HCT116 (cell line): Measurements from ENCODE around the gene GSTA2. TPM values are rescaled to one million over a fixed set of nuclear protein-coding genes. Genes with fewer than 3 reads are reported as not detected.
"Not testable (repeated sequence)": the region's sequence is repeated elsewhere in the genome, so short reads cannot be mapped to it uniquely, and the experiment has no call there.

Experiments used
- ATAC-seq: fragments of 200-7000 bp; cut with Tn5 transposase; 2 replicates; pipeline ENCODE4 v1.9.1; 2020; ENCODE audit warnings: mild to moderate bottlenecking, moderate library complexity
- Bru-seq: library from RNA; stranded (reverse); fragments of 400-500 nt; gene quantifications from one replicate; lab custom pipeline; 2021; lab: Mats Ljungman, UMichigan
- BruChase-seq, 2 experiments: library from RNA; stranded (reverse); fragments of 400-500 nt; gene quantifications; one replicate each; lab custom pipeline; 2021; lab: Mats Ljungman, UMichigan
- BruUV-seq: library from RNA; stranded (reverse); fragments of 400-500 nt; replicated peaks from 2 replicates; lab custom pipeline; 2021; lab: Mats Ljungman, UMichigan
- CTCF ChIA-PET: fragments of 300-600 bp; sonication (Branson Sonifier 250); formaldehyde crosslinking; loops from one replicate; lab custom pipeline; 2021; ENCODE audit warnings: antibody characterized with exemption; lab: Charles Lee
- POLR2A ChIA-PET: fragments of 300-600, 350-600 bp; sonication (Branson Sonifier 250); formaldehyde crosslinking; loops from one replicate; lab custom pipeline; 2021; ENCODE audit warnings: antibody characterized with exemption; lab: Charles Lee
- RAD21 ChIA-PET, 2 experiments: fragments of 300-600 bp; sonication (Branson Sonifier 250); formaldehyde crosslinking; loops; one replicate each; lab custom pipeline; 2023; ENCODE audit warnings: low total read pairs in 2 of 2; ENCODE audit not compliant: uncharacterized antibody in 2 of 2, unreplicated experiment in 2 of 2, low non-redundant PET in 1 of 2; lab: Charles Lee
- DNase-seq: peaks from one replicate; pipeline ENCODE4 v3.0.0-alpha.2; 2010; ENCODE audit warnings: low read depth, low spot score
- H2AFZ ChIP-seq: fragments of 200-600 bp; shearing (Covaris generic), sonication (generic); 2 replicates; pipeline ENCODE4 v1.6.1; 2017; ENCODE audit warnings: low read depth, mixed run types, mixed read lengths, antibody characterized with exemption, low read length; ENCODE audit not compliant: poor library complexity, severe bottlenecking
- H3K27ac ChIP-seq: 2 replicates; pipeline ENCODE4 v1.5.1; 2012; ENCODE audit warnings: low read depth, low read length
- H3K27me3 ChIP-seq: fragments of 200-600 bp; sonication (generic); 2 replicates; pipeline ENCODE4 v1.6.1; 2016; ENCODE audit warnings: mixed run types, low read length, mixed read lengths; ENCODE audit not compliant: insufficient read depth
- H3K36me3 ChIP-seq, 2 experiments: fragments of 200-500 bp in 1 of 2; fragments of 200-600 bp in 1 of 2; sonication (Bioruptor generic) in 1 of 2; sonication (generic) in 1 of 2; 2 replicates each; pipeline versions ENCODE4 v1.5.1 to v1.6.1; 2014 to 2016; ENCODE audit warnings: low read length in 2 of 2, inconsistent platforms in 1 of 2, mixed read lengths in 1 of 2, mixed run types in 1 of 2; ENCODE audit not compliant: insufficient read depth in 2 of 2, control insufficient read depth in 1 of 2
- H3K4me1 ChIP-seq, 2 experiments: fragments of 200-600 bp in 1 of 2; sonication (generic) in 1 of 2; 2 replicates each; pipeline versions ENCODE4 v1.5.1 to v1.6.1; 2012 to 2017; ENCODE audit warnings: low read length in 2 of 2, inconsistent platforms in 1 of 2, mild to moderate bottlenecking in 1 of 2, mixed read lengths in 1 of 2, mixed run types in 1 of 2, moderate library complexity in 1 of 2; ENCODE audit not compliant: insufficient read depth in 2 of 2, control insufficient read depth in 1 of 2
- H3K4me2 ChIP-seq: fragments of 200-600 bp; sonication (generic); 2 replicates; pipeline ENCODE4 v1.6.1; 2017; ENCODE audit warnings: mixed run types, low read length, mixed read lengths
- H3K4me3 ChIP-seq, 2 experiments: fragments of 200-600 bp in 1 of 2; sonication (generic) in 1 of 2; replicated peaks in 1 of 2; 2 replicates each; pipeline ENCODE4 v1.5.1; 2011 to 2016; ENCODE audit warnings: low read length in 2 of 2, control low read depth in 1 of 2, low read depth in 1 of 2, mild to moderate bottlenecking in 1 of 2, mixed read lengths in 1 of 2, mixed run types in 1 of 2
- H3K79me2 ChIP-seq: fragments of 200-600 bp; sonication (generic); 2 replicates; pipeline ENCODE4 v1.6.1; 2017; ENCODE audit warnings: mild to moderate bottlenecking, mixed run types, low read length, moderate library complexity, mixed read lengths; ENCODE audit not compliant: insufficient read depth
- H3K9ac ChIP-seq: fragments of 200-600 bp; sonication (generic); 2 replicates; pipeline ENCODE4 v1.6.1; 2016; ENCODE audit warnings: low read length, mixed read lengths
- H3K9me2 ChIP-seq: fragments of 200-600 bp; sonication (generic), shearing (Covaris generic); 2 replicates; pipeline ENCODE4 v1.6.1; 2017; ENCODE audit warnings: mixed run types, mild to moderate bottlenecking, moderate library complexity; ENCODE audit not compliant: insufficient read depth
- H3K9me3 ChIP-seq, 2 experiments: fragments of 200-500 bp in 1 of 2; fragments of 200-600 bp in 1 of 2; sonication (Bioruptor generic) in 1 of 2; sonication (generic) in 1 of 2; 2 replicates each; pipeline ENCODE4 v1.6.1; 2014 to 2017; ENCODE audit warnings: low read length in 2 of 2, mixed read lengths in 2 of 2, inconsistent platforms in 1 of 2, low read depth in 1 of 2, mild to moderate bottlenecking in 1 of 2, mixed run types in 1 of 2, moderate library complexity in 1 of 2; ENCODE audit not compliant: control insufficient read depth in 1 of 2, insufficient read depth in 1 of 2
- H4K20me1 ChIP-seq: fragments of 200-600 bp; sonication (generic), shearing (Covaris generic); 2 replicates; pipeline ENCODE4 v1.6.1; 2017; ENCODE audit warnings: mixed run types, mild to moderate bottlenecking, moderate library complexity; ENCODE audit not compliant: insufficient read depth
- RAD21 ChIP-seq: IDR thresholded peaks from 2 replicates; pipeline ENCODE4 v1.6.1; 2012; ENCODE audit warnings: low read depth, mild to moderate bottlenecking
- intact Hi-C: fragments of 100-400 bp; cut with micrococcal nuclease; formaldehyde crosslinking; loops from 2 replicates; pipeline ENCODE4 v1.10.0; 2022
- long read RNA-seq: library from polyadenylated mRNA; unstranded; transcript quantifications from one replicate; pipeline ENCODE4 v2.0.0, GENCODE V29; 2021; ENCODE audit not compliant: unreplicated experiment
- polyA plus RNA-seq: library from polyadenylated mRNA; unstranded; fragments of >200 nt; gene quantifications from 2 replicates; pipeline ENCODE4 v1.2.1, GENCODE V29; 2012; ENCODE audit warnings: missing spikeins
- total RNA-seq: library from RNA; stranded (reverse); gene quantifications from one replicate; pipeline ENCODE4 v1.2.1, GENCODE V29; 2021; ENCODE audit not compliant: unreplicated experiment
- TF ChIP-seq, protein P1 (sequence below), 3 experiments: fragments of 200-600 bp in 1 of 3; sonication (generic) in 1 of 3; IDR thresholded peaks in 2 of 3; conservative IDR thresholded peaks in 1 of 3; 2 replicates each; pipeline ENCODE4 v1.5.1; 2012 to 2017; ENCODE audit warnings: low read depth in 2 of 3, low read length in 2 of 3, antibody characterized with exemption in 1 of 3, borderline replicate concordance in 1 of 3, control low read depth in 1 of 3, mild to moderate bottlenecking in 1 of 3, mixed read lengths in 1 of 3, mixed run types in 1 of 3, moderate library complexity in 1 of 3; ENCODE audit not compliant: insufficient read depth in 1 of 3

Gene GSTA2
- not detected for total RNA-seq
- polyA plus RNA-seq, result not detected in 2 replicates
- Bru-seq, nascent RNA, result percentile 9 among the genes with signal in this experiment
- BruChase-seq, experiment 1, labeled RNA remaining after a 6-hour chase, result not detected
- not detected for BruChase-seq, experiment 2, labeled RNA remaining after a 2-hour chase
- long read RNA-seq, result 0 reads

DNA sequence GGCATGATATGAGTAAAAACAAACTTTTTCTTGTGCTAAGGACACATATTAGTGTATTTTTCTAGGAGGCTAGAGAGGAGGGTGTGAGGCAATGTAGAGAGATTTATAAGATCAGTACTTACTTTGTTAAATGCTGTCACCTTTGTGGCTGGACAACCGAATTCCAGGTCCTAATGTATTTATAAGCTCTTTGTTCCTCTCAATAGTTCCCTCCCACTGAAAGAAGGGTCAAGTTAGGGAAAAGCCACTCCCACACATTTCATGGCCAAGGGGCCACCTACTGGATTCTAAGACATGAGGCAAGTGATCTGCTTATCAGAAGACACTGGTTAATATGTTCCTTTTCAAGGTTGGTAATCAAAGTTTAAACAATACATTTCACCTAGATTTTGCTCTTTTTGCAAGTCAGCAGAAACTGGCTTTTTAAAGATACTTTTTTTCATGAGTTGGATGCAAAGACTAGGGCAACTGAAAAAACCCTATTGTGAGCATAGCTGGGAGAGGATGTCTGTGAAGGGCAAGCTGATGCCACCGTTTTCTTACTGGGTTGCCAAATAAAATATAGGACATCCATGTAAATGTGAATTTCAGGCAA, at the start of gene GSTA2:
TSS of gene GSTA2 (minus strand) at position 154 of the 595 bp plus-strand sequence. CDS start 5,528 bp downstream, outside the sequence.
- intact Hi-C loops, H2AFZ ChIP-seq, H3K9me3 ChIP-seq, H4K20me1 ChIP-seq, H3K36me3 ChIP-seq, H3K79me2 ChIP-seq, H3K9me2 ChIP-seq, BruUV-seq, H3K9ac ChIP-seq, H3K4me1 ChIP-seq, H3K4me2 ChIP-seq, H3K4me3 ChIP-seq, H3K27ac ChIP-seq, H3K27me3 ChIP-seq: not testable (repeated sequence)
- ChIA-PET POLR2A (interaction anchor here (0.6 kb wide), 1 partner anchor 41 kb away, joined by 3 read pairs; the partner anchor contains the start of gene GSTA1), CTCF (interaction anchor here (0.6 kb wide), 1 partner anchor 40 kb away, joined by 9 read pairs; the partner anchor contains the start of gene GSTA1), RAD21 (interaction anchor here in 1 of 2 experiments (0.6 kb wide), 1 partner anchor 40 kb away, joined by 3 read pairs; the partner anchor contains the start of gene GSTA1)
- peak; percentile 21 for DNase-seq
- TF ChIP-seq, protein P1, sequence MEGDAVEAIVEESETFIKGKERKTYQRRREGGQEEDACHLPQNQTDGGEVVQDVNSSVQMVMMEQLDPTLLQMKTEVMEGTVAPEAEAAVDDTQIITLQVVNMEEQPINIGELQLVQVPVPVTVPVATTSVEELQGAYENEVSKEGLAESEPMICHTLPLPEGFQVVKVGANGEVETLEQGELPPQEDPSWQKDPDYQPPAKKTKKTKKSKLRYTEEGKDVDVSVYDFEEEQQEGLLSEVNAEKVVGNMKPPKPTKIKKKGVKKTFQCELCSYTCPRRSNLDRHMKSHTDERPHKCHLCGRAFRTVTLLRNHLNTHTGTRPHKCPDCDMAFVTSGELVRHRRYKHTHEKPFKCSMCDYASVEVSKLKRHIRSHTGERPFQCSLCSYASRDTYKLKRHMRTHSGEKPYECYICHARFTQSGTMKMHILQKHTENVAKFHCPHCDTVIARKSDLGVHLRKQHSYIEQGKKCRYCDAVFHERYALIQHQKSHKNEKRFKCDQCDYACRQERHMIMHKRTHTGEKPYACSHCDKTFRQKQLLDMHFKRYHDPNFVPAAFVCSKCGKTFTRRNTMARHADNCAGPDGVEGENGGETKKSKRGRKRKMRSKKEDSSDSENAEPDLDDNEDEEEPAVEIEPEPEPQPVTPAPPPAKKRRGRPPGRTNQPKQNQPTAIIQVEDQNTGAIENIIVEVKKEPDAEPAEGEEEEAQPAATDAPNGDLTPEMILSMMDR (IDR thresholded peaks at IDR 0.05 in 2 of 3, conservative IDR thresholded peaks at IDR 0.05 in 1 of 3; ENCODE audit: borderline replicate concordance in 1 of 3, insufficient read depth in 1 of 3, low read depth in 2 of 3, low read length in 2 of 3), result peak in 2 of 3 experiments; percentile 10 to 24; a peak in 3 of 6 replicates
- TF ChIP-seq RAD21, result peak; percentile 15; the same call in 1 of the 2 replicates
- ATAC-seq, result peak; percentile 92

DNA sequence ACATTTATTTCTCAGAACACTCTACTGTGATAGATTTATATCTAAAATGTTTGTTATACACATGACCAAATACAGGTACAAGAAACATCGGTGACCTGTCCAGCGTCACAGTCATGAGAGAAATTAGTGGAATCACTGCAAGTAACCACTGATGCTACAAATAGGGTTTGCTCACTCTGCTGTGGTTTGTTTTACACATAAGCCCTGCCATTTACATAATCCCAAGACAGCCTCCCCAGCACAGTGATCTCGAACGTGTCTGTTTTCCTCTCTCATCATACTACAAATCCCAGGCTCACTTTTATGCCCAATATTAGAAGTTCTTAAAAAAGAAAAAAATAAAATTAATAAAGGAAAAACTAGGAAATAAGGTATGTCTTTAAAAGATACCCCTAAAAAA, 46.5 kb upstream of the GSTA2 start:
- POLR2A ChIA-PET, H3K9ac ChIP-seq, H3K36me3 ChIP-seq, H3K4me3 ChIP-seq, H3K79me2 ChIP-seq, H2AFZ ChIP-seq, H3K9me3 ChIP-seq, H3K27ac ChIP-seq, CTCF ChIA-PET, DNase-seq, H3K4me2 ChIP-seq, H3K9me2 ChIP-seq, H3K4me1 ChIP-seq, H3K27me3 ChIP-seq, intact Hi-C loops, ATAC-seq, H4K20me1 ChIP-seq, BruUV-seq, RAD21 ChIA-PET: not testable (repeated sequence)
